Keratinocyte (primary cell): Measurements from ENCODE around the gene CYBB. TPM values are rescaled to one million over a fixed set of nuclear protein-coding genes. Genes with fewer than 3 reads are reported as not detected.
A peak's percentile ranks its signal among the peaks of the same experiment; 100 is the strongest.

ENCODE experiments used
- DNase-seq: peaks from one replicate; pipeline ENCODE4 v3.0.0-alpha.2; 2011; ENCODE audit warnings: low read depth, missing footprints, low spot score
- FAIRE-seq: peaks from 2 replicates; lab custom pipeline; 2011; peaks lifted over from hg19 to GRCh38; lab: Jason Lieb, UNC
- H2AFZ ChIP-seq: 2 replicates; pipeline ENCODE4 v1.6.0; 2012; ENCODE audit warnings: low read length, control low read depth, inconsistent platforms; ENCODE audit not compliant: control insufficient read depth
- H3K27ac ChIP-seq: 2 replicates; pipeline ENCODE4 v1.5.1; 2011; ENCODE audit warnings: low read length; ENCODE audit not compliant: control insufficient read depth, insufficient read depth
- H3K27me3 ChIP-seq: 3 replicates; pipeline ENCODE4 v1.6.0; 2011; ENCODE audit warnings: low read length; ENCODE audit not compliant: control insufficient read depth, insufficient read depth; ENCODE audit errors: extremely low read depth
- H3K36me3 ChIP-seq, 2 experiments: 2 replicates in 1 of 2; 3 replicates in 1 of 2; pipeline ENCODE4 v1.5.1; 2011; ENCODE audit warnings: low read length in 2 of 2, mild to moderate bottlenecking in 1 of 2; ENCODE audit not compliant: control insufficient read depth in 2 of 2, insufficient read depth in 2 of 2; ENCODE audit errors: extremely low read depth in 1 of 2
- H3K4me1 ChIP-seq: 3 replicates; pipeline ENCODE4 v1.5.1; 2011; ENCODE audit warnings: low read length; ENCODE audit not compliant: control insufficient read depth, insufficient read depth; ENCODE audit errors: extremely low read depth
- H3K4me2 ChIP-seq: 3 replicates; pipeline ENCODE4 v1.6.0; 2011; ENCODE audit warnings: low read depth, low read length; ENCODE audit not compliant: control insufficient read depth, insufficient read depth; ENCODE audit errors: extremely low read depth
- H3K4me3 ChIP-seq, 3 experiments: fragments of 200-600 bp in 1 of 3; sonication (generic) in 1 of 3; 2 replicates in 2 of 3; 3 replicates in 1 of 3; pipeline ENCODE4 v1.5.1; 2011 to 2016; ENCODE audit warnings: low read length in 3 of 3, mild to moderate bottlenecking in 3 of 3, control low read depth in 2 of 3, inconsistent platforms in 1 of 3, low read depth in 1 of 3, mixed read lengths in 1 of 3, mixed run types in 1 of 3, moderate library complexity in 1 of 3; ENCODE audit not compliant: control insufficient read depth in 2 of 3, insufficient read depth in 2 of 3; ENCODE audit errors: extremely low read depth in 1 of 3
- H3K79me2 ChIP-seq: 2 replicates; pipeline ENCODE4 v1.6.0; 2012; ENCODE audit warnings: low read length; ENCODE audit not compliant: control insufficient read depth, insufficient read depth
- H3K9ac ChIP-seq: 3 replicates; pipeline ENCODE4 v1.6.0; 2011; ENCODE audit warnings: low read length; ENCODE audit not compliant: control insufficient read depth, insufficient read depth; ENCODE audit errors: extremely low read depth
- H3K9me1 ChIP-seq: 3 replicates; pipeline ENCODE4 v1.6.0; 2011; ENCODE audit warnings: low read length; ENCODE audit not compliant: control insufficient read depth, insufficient read depth; ENCODE audit errors: extremely low read depth
- H3K9me3 ChIP-seq: 2 replicates; pipeline ENCODE4 v1.5.1; 2012; ENCODE audit warnings: low read depth, low read length; ENCODE audit not compliant: control insufficient read depth
- H4K20me1 ChIP-seq: 3 replicates; pipeline ENCODE4 v1.6.0; 2011; ENCODE audit warnings: low read length; ENCODE audit not compliant: control insufficient read depth, insufficient read depth; ENCODE audit errors: extremely low read depth
- EZH2 ChIP-seq: IDR thresholded peaks from one replicate; pipeline ENCODE4 v1.6.1; 2012; ENCODE audit warnings: inconsistent platforms, mild to moderate bottlenecking, low read length, moderate library complexity
- dilution Hi-C: fragments of 300-500 bp; cut with MboI; formaldehyde crosslinking; loops from one replicate; pipeline ENCODE4 v1.7.0; 2020; ENCODE audit warnings: low sequenced_read_pairs; ENCODE audit not compliant: extremely low pct_ligation_motif_present
- polyA minus RNA-seq, 3 experiments: library from RNA; depleted of rRNA, polyadenylated mRNA; stranded (reverse); fragments of >200 nt; gene quantifications; 1 replicate in 1 of 3; 2 replicates in 1 of 3; 3 replicates in 1 of 3; pipeline ENCODE4 v1.2.3, GENCODE V29; 2011
- polyA plus RNA-seq, 5 experiments: library from polyadenylated mRNA; depleted of rRNA in 3 of 5; stranded (reverse) in 3 of 5; stranded (forward) in 1 of 5; unstranded in 1 of 5; fragments of >200 nt; gene quantifications; 1 replicate in 1 of 5; 2 replicates in 3 of 5; 3 replicates in 1 of 5; pipeline versions ENCODE4 v1.2.1 to v1.2.3, GENCODE V29; 2011 to 2012; ENCODE audit warnings: missing spikeins in 2 of 5, low read depth in 1 of 5, low replicate concordance in 1 of 5
- TF ChIP-seq, protein P1 (sequence below), 3 experiments: IDR thresholded peaks in 1 of 3; conservative IDR thresholded peaks in 1 of 3; optimal IDR thresholded peaks in 1 of 3; 2 replicates in 2 of 3; 3 replicates in 1 of 3; pipeline versions ENCODE3 to v1.5.1; 2011; ENCODE audit warnings: low read length in 3 of 3, mild to moderate bottlenecking in 3 of 3, moderate library complexity in 2 of 3, control low read depth in 1 of 3, inconsistent platforms in 1 of 3; ENCODE audit not compliant: insufficient read depth in 2 of 3; ENCODE audit errors: extremely low read depth in 1 of 3

CYBB gene
- polyA plus RNA-seq (0.03 TPM in 2 of 3 replicates, not detected in the other), polyA minus RNA-seq (0.10 TPM in 1 of 3 replicates, not detected in the others)
- not detected for polyA plus RNA-seq (2011; ENCODE audit: low read depth)
- polyA plus RNA-seq (2011; cell fraction: cytosol; rRNA removed), result not detected in 2 replicates
- polyA plus RNA-seq (2011; cell fraction: nucleus; rRNA removed), result not detected in 2 replicates
- polyA plus RNA-seq (2012; ENCODE audit: low replicate concordance), result 0.03 TPM in 1 of 2 replicates, not detected in the other
- polyA minus RNA-seq (2011; cell fraction: cytosol; rRNA and poly(A)+ RNA removed), result not detected
- not detected in 2 replicates for polyA minus RNA-seq (2011; cell fraction: nucleus; rRNA and poly(A)+ RNA removed)

DNA sequence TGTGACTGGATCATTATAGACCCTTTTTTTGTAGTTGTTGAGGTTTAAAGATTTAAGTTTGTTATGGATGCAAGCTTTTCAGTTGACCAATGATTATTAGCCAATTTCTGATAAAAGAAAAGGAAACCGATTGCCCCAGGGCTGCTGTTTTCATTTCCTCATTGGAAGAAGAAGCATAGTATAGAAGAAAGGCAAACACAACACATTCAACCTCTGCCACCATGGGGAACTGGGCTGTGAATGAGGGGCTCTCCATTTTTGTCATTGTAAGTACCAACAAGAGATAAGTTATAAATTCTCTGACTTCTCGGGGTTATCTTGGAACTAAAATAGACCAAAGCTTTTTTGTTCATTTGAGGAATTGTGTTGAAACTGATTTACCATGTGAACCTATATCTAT, at the start of gene CYBB:
Gene CYBB, plus strand, starts transcription at position 203 of the 400 bp plus-strand sequence. Its CDS starts 19 bp downstream, at position 222.
- Histone ChIP-seq H3K36me3 (no peaks in the 10 kb centered on the region), H3K9me3 (no peaks in the 10 kb centered on the region), H4K20me1 (no peaks in the 10 kb centered on the region), H3K4me2 (no peak within 1 kb of the TSS), H3K9ac (no peak within 1 kb of the TSS), H3K27me3 (no peaks in the 10 kb centered on the region), H3K9me1 (no peaks in the 10 kb centered on the region), H2AFZ (no peak within 1 kb of the TSS), H3K79me2 (no peaks in the 10 kb centered on the region), H3K4me3 (no peak within 1 kb of the TSS), H3K4me1 (no peaks in the 10 kb centered on the region), H3K27ac (no peak within 1 kb of the TSS)
- TF ChIP-seq, protein P1, sequence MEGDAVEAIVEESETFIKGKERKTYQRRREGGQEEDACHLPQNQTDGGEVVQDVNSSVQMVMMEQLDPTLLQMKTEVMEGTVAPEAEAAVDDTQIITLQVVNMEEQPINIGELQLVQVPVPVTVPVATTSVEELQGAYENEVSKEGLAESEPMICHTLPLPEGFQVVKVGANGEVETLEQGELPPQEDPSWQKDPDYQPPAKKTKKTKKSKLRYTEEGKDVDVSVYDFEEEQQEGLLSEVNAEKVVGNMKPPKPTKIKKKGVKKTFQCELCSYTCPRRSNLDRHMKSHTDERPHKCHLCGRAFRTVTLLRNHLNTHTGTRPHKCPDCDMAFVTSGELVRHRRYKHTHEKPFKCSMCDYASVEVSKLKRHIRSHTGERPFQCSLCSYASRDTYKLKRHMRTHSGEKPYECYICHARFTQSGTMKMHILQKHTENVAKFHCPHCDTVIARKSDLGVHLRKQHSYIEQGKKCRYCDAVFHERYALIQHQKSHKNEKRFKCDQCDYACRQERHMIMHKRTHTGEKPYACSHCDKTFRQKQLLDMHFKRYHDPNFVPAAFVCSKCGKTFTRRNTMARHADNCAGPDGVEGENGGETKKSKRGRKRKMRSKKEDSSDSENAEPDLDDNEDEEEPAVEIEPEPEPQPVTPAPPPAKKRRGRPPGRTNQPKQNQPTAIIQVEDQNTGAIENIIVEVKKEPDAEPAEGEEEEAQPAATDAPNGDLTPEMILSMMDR (optimal IDR thresholded peaks at IDR 0.05 in 1 of 3, IDR thresholded peaks at IDR 0.05 in 1 of 3, conservative IDR thresholded peaks at IDR 0.05 in 1 of 3; ENCODE audit: extremely low read depth in 1 of 3, insufficient read depth in 2 of 3, low read length in 3 of 3), result no peak
- no peak for TF ChIP-seq EZH2
- dilution Hi-C loops, result no loop called here
- DNase-seq, result no peak
- FAIRE-seq, result no peak

DNA sequence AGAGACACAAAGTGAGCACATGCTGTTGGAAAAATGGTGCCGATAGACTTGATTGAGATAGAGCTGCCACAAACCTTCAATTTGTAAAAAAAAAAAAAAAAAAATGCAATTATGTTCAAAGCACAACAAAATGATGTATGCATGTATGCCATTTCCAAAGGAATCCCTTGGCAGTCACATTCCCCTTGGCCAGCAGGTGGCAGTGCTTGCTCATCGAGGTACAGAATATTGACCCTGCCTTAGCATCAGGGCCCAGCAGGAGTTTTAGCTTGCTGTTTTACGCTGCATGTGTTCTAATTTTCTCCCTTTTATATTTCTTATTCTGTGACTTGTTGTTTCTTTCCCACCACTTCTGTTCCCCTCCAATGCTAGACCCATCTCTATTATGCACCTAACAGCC, 34.5 kb upstream of the CYBB start:
- Histone ChIP-seq H3K36me3 (no peaks in the 10 kb centered on the region), H3K4me1 (no peaks in the 10 kb centered on the region), H3K4me3 (no peak overlapping the region), H3K9me3 (no peaks in the 10 kb centered on the region), H3K4me2 (no peak overlapping the region), H3K27me3 (no peaks in the 10 kb centered on the region), H4K20me1 (no peaks in the 10 kb centered on the region), H3K9ac (no peak overlapping the region), H3K79me2 (no peaks in the 10 kb centered on the region), H3K27ac (no peak overlapping the region), H2AFZ (no peak overlapping the region), H3K9me1 (no peaks in the 10 kb centered on the region)
- FAIRE-seq (peak; percentile 91), DNase-seq (no peak)
- dilution Hi-C loops, result no loop called here
- TF ChIP-seq, protein P1 (optimal IDR thresholded peaks at IDR 0.05 in 1 of 3, IDR thresholded peaks at IDR 0.05 in 1 of 3, conservative IDR thresholded peaks at IDR 0.05 in 1 of 3; ENCODE audit: extremely low read depth in 1 of 3, insufficient read depth in 2 of 3, low read length in 3 of 3), result peak; percentile 84 to 96 (median 87)
- TF ChIP-seq EZH2, result no peak
